C4-2B (cell line): ENCODE measurements around the gene PTPN21.

Experiments
- CTCF ChIP-seq: fragments of 450-650 bp; conservative IDR thresholded peaks from 2 replicates; pipeline ENCODE4 v1.5.1; 2017; ENCODE audit warnings: mild to moderate bottlenecking
- ZFX ChIP-seq: fragments of 450-650 bp; IDR thresholded peaks from 2 replicates; pipeline ENCODE4 v1.6.1; 2017

DNA sequence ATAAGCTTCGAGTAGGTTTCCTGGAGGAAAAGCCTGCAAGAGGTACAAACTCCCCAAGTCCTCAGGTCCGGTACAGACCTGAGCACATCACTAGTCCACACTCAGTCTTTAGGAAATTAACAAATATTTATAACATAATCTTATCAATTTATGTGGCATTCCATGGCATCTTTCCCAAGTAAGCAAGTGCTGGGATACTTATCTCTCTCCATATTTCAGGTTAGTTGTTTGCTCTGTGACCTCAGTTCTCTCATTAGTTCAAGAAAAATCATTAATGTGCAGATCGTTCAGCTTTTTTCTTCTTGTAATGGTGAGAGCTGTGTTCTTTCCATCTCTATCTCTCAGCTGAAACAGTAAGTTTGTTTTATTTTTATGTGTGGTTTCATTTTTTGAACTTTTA is 134.6 kb downstream of the PTPN21 start:
- no peak for TF ChIP-seq CTCF
- no peak for TF ChIP-seq ZFX
